Mesenchymal stem cell (in vitro differentiated cells and primary cell): ENCODE measurements around the gene ZRANB3.

Experiments
- DNase-seq: peaks from one replicate; pipeline ENCODE4 v3.0.0-alpha.2; 2013
- H2AFZ ChIP-seq: one replicate; pipeline ENCODE4 v1.6.1; 2013; ENCODE audit warnings: low read depth, mild to moderate bottlenecking, control low read depth, inconsistent platforms, low read length, moderate library complexity
- H2AK5ac ChIP-seq: 2 replicates; pipeline ENCODE4 v1.6.1; 2013; ENCODE audit warnings: low read length, moderate library complexity, mild to moderate bottlenecking, inconsistent platforms; ENCODE audit not compliant: severe bottlenecking
- H2BK120ac ChIP-seq: one replicate; pipeline ENCODE4 v1.6.1; 2013; ENCODE audit warnings: low read depth, mild to moderate bottlenecking, inconsistent platforms, low read length, moderate library complexity
- H2BK12ac ChIP-seq, 2 experiments: one replicate each; pipeline ENCODE4 v1.6.1; 2013; ENCODE audit warnings: inconsistent platforms in 2 of 2, low read length in 2 of 2, mild to moderate bottlenecking in 2 of 2, moderate library complexity in 2 of 2, control low read depth in 1 of 2
- H2BK15ac ChIP-seq: one replicate; pipeline ENCODE4 v1.6.1; 2013; ENCODE audit warnings: mild to moderate bottlenecking, low read depth, inconsistent platforms; ENCODE audit not compliant: poor library complexity, severe bottlenecking
- H2BK5ac ChIP-seq: 2 replicates; pipeline ENCODE4 v1.6.1; 2013; ENCODE audit warnings: low read depth, mild to moderate bottlenecking, low read length, control low read depth, inconsistent platforms; ENCODE audit not compliant: poor library complexity, severe bottlenecking
- H3K14ac ChIP-seq, 2 experiments: one replicate each; pipeline ENCODE4 v1.6.1; 2013; ENCODE audit warnings: inconsistent platforms in 2 of 2, low read length in 2 of 2, control low read depth in 1 of 2, mild to moderate bottlenecking in 1 of 2, moderate library complexity in 1 of 2
- H3K18ac ChIP-seq, 2 experiments: one replicate each; pipeline ENCODE4 v1.6.1; 2013; ENCODE audit warnings: inconsistent platforms in 2 of 2, low read length in 2 of 2, control low read depth in 1 of 2, low read depth in 1 of 2, mild to moderate bottlenecking in 1 of 2
- H3K23ac ChIP-seq, 2 experiments: one replicate each; pipeline ENCODE4 v1.6.1; 2013; ENCODE audit warnings: inconsistent platforms in 2 of 2, low read length in 2 of 2, mild to moderate bottlenecking in 2 of 2, moderate library complexity in 2 of 2, control low read depth in 1 of 2
- H3K27ac ChIP-seq: 2 replicates; pipeline ENCODE4 v1.5.1; 2013; ENCODE audit warnings: mild to moderate bottlenecking, moderate library complexity, low read length, control low read depth, inconsistent platforms; ENCODE audit not compliant: poor library complexity, severe bottlenecking
- H3K27me3 ChIP-seq, 2 experiments: 2 replicates each; pipeline versions ENCODE4 v1.6.1 to v1.7.0; 2013; ENCODE audit warnings: low read length in 2 of 2, mild to moderate bottlenecking in 2 of 2, moderate library complexity in 2 of 2, control low read depth in 1 of 2, inconsistent platforms in 1 of 2; ENCODE audit not compliant: control insufficient read depth in 1 of 2, insufficient read depth in 1 of 2
- H3K36me3 ChIP-seq, 2 experiments: 2 replicates each; pipeline versions ENCODE4 v1.6.1 to v1.7.0; 2013; ENCODE audit warnings: low read length in 2 of 2, control low read depth in 1 of 2, inconsistent platforms in 1 of 2, low read depth in 1 of 2, mild to moderate bottlenecking in 1 of 2; ENCODE audit not compliant: insufficient read depth in 2 of 2, control insufficient read depth in 1 of 2
- H3K4ac ChIP-seq, 2 experiments: one replicate each; pipeline ENCODE4 v1.6.1; 2013; ENCODE audit warnings: inconsistent platforms in 2 of 2, low read length in 2 of 2, mild to moderate bottlenecking in 2 of 2, moderate library complexity in 2 of 2, control low read depth in 1 of 2, low read depth in 1 of 2
- H3K4me1 ChIP-seq: 2 replicates; pipeline ENCODE4 v1.6.1; 2013; ENCODE audit warnings: low read depth, low read length, control low read depth; ENCODE audit not compliant: control insufficient read depth, insufficient read depth
- H3K4me2 ChIP-seq: 2 replicates; pipeline ENCODE4 v1.6.1; 2013; ENCODE audit warnings: low read length, mild to moderate bottlenecking, inconsistent platforms; ENCODE audit not compliant: poor library complexity, severe bottlenecking
- H3K4me3 ChIP-seq, 2 experiments: 2 replicates each; pipeline versions ENCODE4 v1.5.1 to v1.7.0; 2013; ENCODE audit warnings: low read length in 2 of 2, mild to moderate bottlenecking in 2 of 2, control low read depth in 1 of 2, low read depth in 1 of 2; ENCODE audit not compliant: insufficient read depth in 1 of 2
- H3K79me1 ChIP-seq: replicated peaks from 2 replicates; pipeline ENCODE4 v1.6.1; 2013; ENCODE audit warnings: mild to moderate bottlenecking, control low read depth, low read length, inconsistent platforms; ENCODE audit not compliant: poor library complexity, severe bottlenecking
- H3K9ac ChIP-seq: 2 replicates; pipeline ENCODE4 v1.7.0; 2013; ENCODE audit warnings: mild to moderate bottlenecking, low read length, moderate library complexity
- H3K9me3 ChIP-seq: 2 replicates; pipeline ENCODE4 v1.7.0; 2013; ENCODE audit warnings: mild to moderate bottlenecking, low read length; ENCODE audit not compliant: control insufficient read depth
- H4K8ac ChIP-seq: one replicate; pipeline ENCODE4 v1.6.1; 2013; ENCODE audit warnings: inconsistent platforms, mild to moderate bottlenecking, low read length, moderate library complexity
- H4K91ac ChIP-seq: one replicate; pipeline ENCODE4 v1.6.1; 2013; ENCODE audit warnings: mild to moderate bottlenecking, low read length, inconsistent platforms
- WGBS: methylation state at CpG from one replicate; pipeline ENCODE4 v1.1.7; 2013; ENCODE audit warnings: mixed read lengths; 5-methylcytosine and 5-hydroxymethylcytosine counted together

ZRANB3 gene

DNA sequence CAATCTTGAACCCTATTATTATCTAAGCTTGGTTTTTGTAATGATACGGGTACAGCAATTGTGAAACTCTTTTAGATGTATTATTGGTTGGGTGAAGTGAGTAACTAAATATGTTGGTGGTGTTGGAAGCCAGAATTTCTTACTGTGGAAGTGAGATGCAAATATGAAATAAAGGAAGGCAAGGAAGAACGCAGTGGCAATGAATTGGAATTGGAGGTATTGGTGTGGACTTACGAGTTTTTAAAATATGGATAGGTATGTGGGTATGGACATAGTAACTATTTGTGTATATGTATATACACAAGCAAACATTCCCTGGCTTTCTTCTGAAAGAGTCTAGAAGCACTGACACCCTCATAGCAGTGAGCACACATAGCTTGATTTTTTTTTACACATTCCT lies 373.2 kb downstream of the ZRANB3 start:
- no peak for DNase-seq
- Histone ChIP-seq H3K36me3 (peaks cover 0 to 81% of the 10 kb centered on the region in 2 experiments), H2BK15ac (no peak overlapping the region), H4K8ac (no peak overlapping the region), H3K4me1 (no peaks in the 10 kb centered on the region), H2AK5ac (no peak overlapping the region), H3K4me2 (no peak overlapping the region), H3K27ac (no peak overlapping the region), H3K9me3 (no peaks in the 10 kb centered on the region), H3K9ac (no peak overlapping the region), H3K23ac (no peak overlapping the region), H2AFZ (no peak overlapping the region), H2BK120ac (no peak overlapping the region), H3K4me3 (no peak overlapping the region), H2BK5ac (no peak overlapping the region), H3K4ac (no peak overlapping the region), H3K27me3 (no peaks in the 10 kb centered on the region), H3K14ac (no peak overlapping the region), H3K18ac (no peak overlapping the region), H2BK12ac (no peak overlapping the region), H4K91ac (no peak overlapping the region), H3K79me1 (peaks cover 8% of the 10 kb centered on the region)
- WGBS = 98% methylated on average over 1 of the region's 3 CpGs

DNA sequence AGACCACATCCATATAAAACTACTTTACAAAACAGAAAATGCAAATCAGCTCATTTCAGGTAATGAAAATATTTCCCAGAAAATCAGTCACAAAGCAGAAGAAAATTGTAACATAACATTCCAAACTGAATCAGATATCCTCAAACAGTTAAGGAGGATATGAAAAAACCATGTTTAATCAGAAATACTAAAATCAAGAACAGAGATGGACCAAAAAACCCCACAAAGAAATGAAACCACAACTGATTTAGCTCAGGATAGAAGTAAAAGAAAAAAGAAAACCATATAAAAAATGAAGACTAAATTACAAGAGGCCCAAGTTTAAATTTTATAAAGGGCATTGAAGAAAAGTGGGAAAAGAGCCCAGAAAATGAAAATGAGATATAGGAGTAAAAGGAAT lies 376.1 kb downstream of the ZRANB3 start:
- no peak overlapping the region for H3K14ac ChIP-seq
- no peak overlapping the region for H3K9ac ChIP-seq
- no peak overlapping the region for H3K23ac ChIP-seq
- no peak overlapping the region for H2BK15ac ChIP-seq
- no peak overlapping the region for H3K27ac ChIP-seq
- no peak overlapping the region for H3K4me2 ChIP-seq
- H3K4ac ChIP-seq = no peak overlapping the region
- H3K4me3 ChIP-seq = no peak overlapping the region
- H4K91ac ChIP-seq = no peak overlapping the region
- no peak overlapping the region for H2BK5ac ChIP-seq
- H2AK5ac ChIP-seq = no peak overlapping the region
- H3K18ac ChIP-seq = no peak overlapping the region
- no peak overlapping the region for H2AFZ ChIP-seq
- H3K27me3 ChIP-seq = no peaks in the 10 kb centered on the region
- H2BK12ac ChIP-seq = no peak overlapping the region
- peaks cover 4% of the 10 kb centered on the region for H3K4me1 ChIP-seq
- no peak for DNase-seq
- H4K8ac ChIP-seq = no peak overlapping the region
- H3K9me3 ChIP-seq = no peaks in the 10 kb centered on the region
- peaks cover 3 to 97% of the 10 kb centered on the region in 2 experiments for H3K36me3 ChIP-seq
- no peak overlapping the region for H2BK120ac ChIP-seq
- H3K79me1 ChIP-seq = peaks cover 16% of the 10 kb centered on the region

DNA sequence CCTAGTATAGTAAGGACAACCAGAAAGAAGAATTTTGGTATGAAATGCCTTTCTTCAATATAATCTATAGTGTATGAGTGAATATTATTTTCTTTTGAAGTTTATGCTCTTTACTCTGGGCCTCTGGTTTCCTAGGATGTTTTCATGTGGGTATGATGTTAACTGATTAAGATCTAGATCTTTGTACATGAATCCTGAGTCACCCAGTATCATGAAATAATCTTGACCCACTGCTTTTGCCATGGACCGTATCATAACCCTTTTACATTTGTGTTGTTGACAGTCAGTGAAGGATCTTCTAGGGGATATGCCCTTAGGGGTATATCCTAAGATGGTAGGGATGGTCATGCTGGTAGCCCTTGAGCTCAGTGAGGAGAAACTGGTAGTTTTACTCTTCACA lies 378.7 kb downstream of the ZRANB3 start:
- H3K4me3 ChIP-seq = no peak overlapping the region
- no peak overlapping the region for H3K4me2 ChIP-seq
- no peak overlapping the region for H2BK12ac ChIP-seq
- H3K79me1 ChIP-seq = peaks cover 13% of the 10 kb centered on the region
- no peak overlapping the region for H3K27ac ChIP-seq
- no peak overlapping the region for H2BK15ac ChIP-seq
- H2BK5ac ChIP-seq = no peak overlapping the region
- DNase-seq = no peak
- H2AFZ ChIP-seq = no peak overlapping the region
- H3K14ac ChIP-seq = no peak overlapping the region
- H3K4ac ChIP-seq = no peak overlapping the region
- H4K91ac ChIP-seq = no peak overlapping the region
- peaks cover 4% of the 10 kb centered on the region for H3K4me1 ChIP-seq
- no peak overlapping the region for H2BK120ac ChIP-seq
- no peaks in the 10 kb centered on the region for H3K9me3 ChIP-seq
- H3K18ac ChIP-seq = no peak overlapping the region
- no peaks in the 10 kb centered on the region for H3K27me3 ChIP-seq
- H3K9ac ChIP-seq = no peak overlapping the region
- H3K36me3 ChIP-seq = peaks cover 3 to 76% of the 10 kb centered on the region in 2 experiments
- H2AK5ac ChIP-seq = no peak overlapping the region
- no CpG with 5 or more reads among the region's 1 CpG for WGBS
- no peak overlapping the region for H3K23ac ChIP-seq
- H4K8ac ChIP-seq = no peak overlapping the region

DNA sequence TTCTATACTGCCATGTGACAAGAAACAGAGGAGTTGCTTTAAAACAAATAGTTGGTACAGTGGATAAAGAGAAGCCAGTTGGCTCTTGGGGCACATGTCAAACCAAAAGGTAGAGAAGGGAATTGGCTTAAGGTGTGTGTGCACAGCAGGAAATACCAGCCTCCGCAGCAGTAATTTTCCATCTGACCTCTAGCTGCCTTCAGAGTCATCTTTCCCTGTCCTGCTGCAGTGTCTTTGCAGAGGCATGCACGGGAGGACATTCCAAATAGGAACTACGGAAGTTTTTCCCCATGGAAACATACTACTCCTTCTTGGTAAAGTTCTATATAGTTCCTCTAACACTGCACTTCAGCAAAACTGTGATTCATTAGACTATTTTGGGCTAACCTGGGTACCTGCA lies 379.4 kb downstream of the ZRANB3 start:
- H3K9me3 ChIP-seq = no peaks in the 10 kb centered on the region
- H3K14ac ChIP-seq = no peak overlapping the region
- no peaks in the 10 kb centered on the region for H3K27me3 ChIP-seq
- no peak for DNase-seq
- no peak overlapping the region for H3K18ac ChIP-seq
- H4K8ac ChIP-seq = no peak overlapping the region
- no peak overlapping the region for H2AK5ac ChIP-seq
- H3K23ac ChIP-seq = no peak overlapping the region
- peaks cover 4% of the 10 kb centered on the region for H3K4me1 ChIP-seq
- H4K91ac ChIP-seq = no peak overlapping the region
- H2BK12ac ChIP-seq = no peak overlapping the region
- no peak overlapping the region for H3K27ac ChIP-seq
- H3K4me3 ChIP-seq = no peak overlapping the region
- WGBS = 81% methylated on average over 3 of the region's 3 CpGs
- H2BK15ac ChIP-seq = no peak overlapping the region
- no peak overlapping the region for H2BK120ac ChIP-seq
- H2AFZ ChIP-seq = no peak overlapping the region
- H3K4ac ChIP-seq = no peak overlapping the region
- H3K79me1 ChIP-seq = peaks cover 14% of the 10 kb centered on the region
- H3K4me2 ChIP-seq = no peak overlapping the region
- H3K36me3 ChIP-seq = peaks cover 3 to 69% of the 10 kb centered on the region in 2 experiments
- no peak overlapping the region for H3K9ac ChIP-seq
- no peak overlapping the region for H2BK5ac ChIP-seq
